ENCODE results near the gene HS2ST1.

Gene HS2ST1

GRCh38 chr1:87144316-87144895, 230.0 kb downstream of the HS2ST1 start:
- DNase-seq = no peak

GRCh38 chr1:87144981-87145380, 230.5 kb downstream of the HS2ST1 start:
- no peak for DNase-seq

GRCh38 chr1:87146538-87146937, 232.1 kb downstream of the HS2ST1 start:
- no peak for DNase-seq

- no peak for DNase-seq
Observed at GRCh38 chr1:87146986-87147385, 232.6 kb downstream of the HS2ST1 start.

- DNase-seq = no peak
Observed at GRCh38 chr1:87147851-87148250, 233.4 kb downstream of the HS2ST1 start.

GRCh38 chr1:87148661-87149060, 234.2 kb downstream of the HS2ST1 start:
- DNase-seq = no peak

- no peak for DNase-seq
Observed at GRCh38 chr1:87149241-87150041, 235.0 kb downstream of the HS2ST1 start.

GRCh38 chr1:87150143-87150542, 235.7 kb downstream of the HS2ST1 start:
- DNase-seq = no peak

- peak; percentile 6 to 27 for DNase-seq
Observed at GRCh38 chr1:87151500-87152421, 237.3 kb downstream of the HS2ST1 start.

GRCh38 chr1:87154384-87154783, 239.9 kb downstream of the HS2ST1 start:
- no peak for DNase-seq

GRCh38 chr1:87155170-87155569, 240.7 kb downstream of the HS2ST1 start:
- DNase-seq = no peak

- no peak for DNase-seq
Observed at GRCh38 chr1:87155648-87156047, 241.2 kb downstream of the HS2ST1 start.

GRCh38 chr1:87156124-87156523, 241.7 kb downstream of the HS2ST1 start:
- DNase-seq = no peak

GRCh38 chr1:87159378-87159915, 245.0 kb downstream of the HS2ST1 start:
- no peak for DNase-seq
